Anterior cingulate cortex (tissue), 58 donors: ENCODE data around the gene DACT1.

Experiments used
- DNase-seq, 58 donors: peaks; one replicate each; lab custom pipeline; 2025; lab: John Stamatoyannopoulos, UW

DACT1 gene

DNA sequence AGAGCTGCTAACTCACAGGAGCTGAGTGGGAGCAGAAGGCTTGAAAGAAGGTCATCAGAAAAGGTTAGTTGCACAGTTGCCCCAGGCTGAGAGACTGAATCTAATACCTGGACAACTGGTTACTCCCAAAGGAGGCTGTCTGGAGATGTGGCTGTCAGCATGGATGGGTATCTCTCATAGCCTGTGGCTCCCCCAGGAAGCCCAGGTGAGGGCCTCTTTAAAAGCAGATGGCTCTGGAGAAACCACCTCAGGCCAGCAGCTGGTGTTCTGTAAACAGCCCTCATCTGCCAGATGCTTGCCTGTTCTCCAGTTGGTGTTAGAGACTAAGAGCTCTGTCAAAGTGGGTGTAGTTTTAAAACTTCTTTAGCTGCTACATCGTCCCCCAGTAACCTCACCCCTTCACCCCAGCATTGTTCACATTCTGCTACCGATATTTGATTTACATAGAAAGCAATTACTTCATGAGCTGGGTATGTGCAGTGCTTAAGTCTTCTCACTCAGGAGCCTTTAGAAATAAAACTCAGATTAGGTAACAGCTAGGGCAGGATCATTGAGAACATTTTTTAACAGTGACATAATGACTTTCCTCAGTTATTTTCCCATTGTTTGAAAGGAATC is 25.8 kb downstream of the DACT1 start:
- DNase-seq: no peak

DNA sequence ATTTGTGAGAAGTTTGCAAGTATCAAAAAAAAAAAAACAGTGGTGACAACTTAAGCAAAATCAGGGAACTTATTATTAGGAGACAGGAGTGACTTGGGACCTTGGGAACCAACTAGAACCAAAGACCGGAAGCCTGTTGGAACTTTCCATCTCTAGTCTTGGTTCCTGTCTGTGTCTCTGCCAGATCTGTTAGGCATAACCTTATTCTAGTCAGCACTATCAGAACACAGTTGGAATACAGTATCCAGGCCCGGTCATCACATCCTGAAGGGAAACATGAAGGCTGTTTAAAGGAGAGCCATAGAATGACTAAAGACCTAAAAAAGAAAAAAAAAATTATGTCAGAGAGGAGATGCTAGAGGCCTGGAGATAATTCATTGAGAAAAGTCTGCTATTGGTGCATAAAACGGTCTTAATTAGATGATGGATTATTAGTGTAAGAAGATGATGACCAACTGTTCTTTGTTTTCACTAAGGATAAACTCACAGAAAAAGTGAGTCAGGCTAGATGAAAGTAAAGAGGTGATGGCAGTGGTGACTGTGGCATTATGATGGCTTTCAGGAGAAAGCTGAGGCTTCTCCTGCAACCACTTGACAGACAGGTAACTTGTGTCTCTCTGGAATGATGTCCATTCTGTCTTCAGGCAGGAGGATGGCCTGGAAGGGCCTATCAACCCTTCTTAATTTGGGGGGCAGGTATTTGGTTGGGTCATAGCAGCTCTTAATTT is 28.2 kb downstream of the DACT1 start:
- no peak for DNase-seq

DNA sequence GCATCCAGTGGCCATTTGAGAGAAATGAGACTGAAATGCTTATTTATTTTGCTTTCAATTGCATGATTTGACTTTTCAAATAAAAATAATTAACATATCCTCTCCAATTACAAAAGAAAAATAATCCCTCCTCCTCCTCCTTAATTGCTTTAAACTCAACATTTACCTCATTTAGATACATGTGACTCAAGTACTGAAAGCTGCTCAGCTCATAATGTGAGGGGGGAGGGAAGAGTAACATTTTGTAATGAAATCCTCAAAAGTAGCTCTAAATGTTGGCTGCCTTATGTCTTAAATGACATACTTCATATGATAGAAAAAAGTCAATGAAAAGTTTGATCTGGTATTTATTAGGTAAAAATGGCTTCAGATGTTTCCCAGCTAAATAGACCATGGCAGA is 29.0 kb downstream of the DACT1 start:
- no peak for DNase-seq

DNA sequence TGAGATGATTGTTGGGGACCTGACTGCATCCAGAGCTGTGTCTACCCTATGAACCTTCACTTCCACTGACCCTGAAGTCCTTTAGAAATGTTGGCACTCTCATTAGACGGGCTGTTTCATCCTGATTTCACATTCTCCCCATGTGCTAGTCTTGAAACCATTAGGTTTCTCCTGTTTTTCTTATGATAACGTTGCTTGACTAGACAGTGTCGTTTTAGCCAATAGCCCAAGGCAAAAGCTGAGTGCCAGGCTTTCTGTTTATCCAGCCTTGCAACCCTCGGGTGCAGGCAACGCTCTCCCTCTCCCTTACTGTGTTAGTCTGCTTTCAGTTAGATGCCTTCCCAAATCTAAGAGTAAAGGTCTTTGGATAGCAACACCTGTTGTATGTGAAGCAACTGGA is 30.1 kb downstream of the DACT1 start:
- no peak for DNase-seq

DNA sequence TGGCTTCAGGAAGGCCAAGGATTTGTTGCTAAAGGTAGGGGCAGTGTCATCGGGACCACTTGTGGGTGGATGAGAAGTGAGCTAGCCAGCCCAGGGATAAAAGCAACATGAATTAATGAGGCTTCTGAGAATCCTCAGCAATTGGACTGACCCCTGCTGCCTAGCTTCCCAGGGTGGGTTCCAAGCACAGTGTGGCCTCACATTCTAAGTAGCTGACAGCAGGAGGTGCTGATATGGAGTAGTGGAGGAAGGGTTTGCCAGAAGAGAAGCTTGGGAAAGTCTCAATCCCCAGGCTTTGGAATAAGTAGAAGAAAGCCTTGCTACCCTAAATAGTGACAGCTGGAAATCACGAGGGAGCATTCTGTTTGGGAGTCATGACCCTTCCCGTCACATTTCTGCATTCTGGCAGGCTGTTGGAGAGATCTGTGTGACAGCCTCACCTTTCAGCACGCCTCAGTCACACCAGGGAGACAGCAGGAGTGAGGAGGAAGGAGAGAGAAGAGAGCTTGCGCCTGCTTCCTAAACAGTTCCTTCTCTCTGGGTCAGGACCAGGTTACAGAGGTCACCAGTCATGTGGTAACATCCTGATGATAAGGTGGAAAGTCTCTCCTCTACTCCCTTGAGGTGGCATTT is 31.2 kb downstream of the DACT1 start:
- no peak for DNase-seq

DNA sequence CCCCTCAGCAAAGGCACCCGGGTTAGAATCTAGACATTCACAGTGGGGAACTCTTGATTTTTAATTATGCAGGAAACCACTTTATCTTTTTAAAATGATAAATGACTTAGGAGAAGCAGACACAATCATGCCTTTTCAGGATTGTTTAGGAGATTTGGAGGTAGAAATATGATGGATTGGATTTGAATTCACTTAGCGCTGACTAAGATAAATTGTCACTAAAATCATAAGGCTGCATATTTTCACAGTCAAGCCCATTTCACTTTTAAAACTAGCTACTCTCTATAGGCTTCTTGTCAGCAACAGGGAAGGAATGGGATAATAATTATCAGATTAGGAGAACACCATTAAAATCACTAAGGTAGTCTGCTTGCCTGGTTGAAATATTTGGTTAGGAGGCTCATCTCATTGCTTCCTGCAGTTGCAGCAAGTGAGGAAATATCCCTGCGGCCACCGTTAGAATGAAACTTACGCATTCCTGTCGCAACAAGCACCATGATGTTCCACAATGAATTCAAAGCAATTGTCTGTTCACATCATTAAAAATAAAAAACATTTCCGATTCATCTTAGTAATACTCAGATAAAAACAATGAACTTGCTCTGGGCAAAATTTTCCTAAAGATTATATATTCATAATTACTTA is 31.9 kb downstream of the DACT1 start:
- DNase-seq: no peak

DNA sequence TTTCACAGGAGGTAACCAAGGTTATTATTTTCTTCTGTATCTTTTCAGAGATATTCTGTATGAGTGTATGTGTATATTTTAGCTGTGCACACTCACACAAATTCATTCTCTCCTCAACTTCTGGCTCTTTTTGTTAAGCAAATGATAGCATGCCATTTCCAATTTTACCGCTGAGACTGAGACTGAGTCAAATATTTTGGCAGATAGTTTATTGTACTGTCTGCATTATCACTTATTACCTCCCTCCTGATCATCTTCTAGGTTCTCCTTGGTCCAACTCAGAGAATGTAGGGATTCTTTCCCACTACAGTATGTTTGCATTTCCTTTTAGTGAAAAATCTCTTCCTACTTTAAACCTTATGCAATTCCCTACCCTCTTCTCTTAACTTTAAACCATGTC is 33.3 kb downstream of the DACT1 start:
- DNase-seq: no peak

DNA sequence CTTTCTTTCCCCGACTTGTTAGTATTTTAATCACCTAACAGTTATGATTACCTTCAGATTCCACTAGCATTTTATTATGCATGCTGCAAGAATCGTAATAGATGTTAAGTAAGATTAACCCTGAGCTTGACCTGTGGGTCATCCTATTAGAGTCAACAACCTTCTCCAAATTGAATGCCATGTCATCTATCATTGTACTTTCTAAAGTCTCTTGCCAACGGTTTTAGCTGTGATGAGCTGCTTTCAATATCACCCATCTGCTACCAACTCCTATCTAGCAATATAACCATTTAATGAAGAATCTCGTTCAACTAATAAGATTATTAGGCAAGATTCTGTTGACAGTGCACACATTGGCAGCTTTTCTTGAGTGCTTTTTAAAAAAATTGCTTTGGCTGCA is 33.7 kb downstream of the DACT1 start:
- DNase-seq: no peak

DNA sequence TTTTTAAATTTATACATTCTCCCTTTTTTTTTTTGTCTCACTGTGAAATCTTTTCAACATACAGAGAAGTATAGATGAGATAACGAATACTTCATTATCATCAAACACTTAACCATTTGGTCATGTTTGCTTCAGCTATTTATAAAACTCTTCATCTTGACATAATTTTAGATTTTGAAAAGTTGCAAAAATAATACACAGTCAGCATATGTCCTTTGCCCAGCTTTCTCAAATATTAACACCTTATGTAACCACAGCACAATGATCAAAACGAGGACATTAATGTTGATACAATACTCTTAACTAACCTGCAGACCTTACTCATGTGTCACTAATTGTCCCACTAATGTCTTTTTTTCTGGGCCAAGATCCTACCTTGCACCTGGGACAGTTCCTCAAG is 36.0 kb downstream of the DACT1 start:
- no peak for DNase-seq

DNA sequence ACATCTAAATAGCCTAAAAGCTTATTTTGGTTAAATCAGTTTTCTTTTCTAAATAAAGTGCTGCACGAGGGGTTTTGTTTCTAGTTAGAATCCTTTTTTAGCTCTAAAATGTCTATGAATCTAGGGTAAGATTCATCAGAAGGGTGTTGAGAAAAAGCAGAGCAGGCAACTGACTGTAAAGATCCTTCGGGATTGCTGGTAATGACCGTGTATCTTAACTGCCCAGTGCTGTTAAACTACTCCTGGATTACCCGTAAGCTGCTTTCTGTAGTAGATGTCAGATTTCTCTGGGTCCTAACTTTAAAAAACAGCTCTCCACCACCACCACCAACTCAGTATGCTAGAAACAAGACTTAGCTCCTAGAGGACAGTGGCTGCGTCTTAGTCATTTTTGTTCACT is 39.2 kb downstream of the DACT1 start:
- no peak for DNase-seq

DNA sequence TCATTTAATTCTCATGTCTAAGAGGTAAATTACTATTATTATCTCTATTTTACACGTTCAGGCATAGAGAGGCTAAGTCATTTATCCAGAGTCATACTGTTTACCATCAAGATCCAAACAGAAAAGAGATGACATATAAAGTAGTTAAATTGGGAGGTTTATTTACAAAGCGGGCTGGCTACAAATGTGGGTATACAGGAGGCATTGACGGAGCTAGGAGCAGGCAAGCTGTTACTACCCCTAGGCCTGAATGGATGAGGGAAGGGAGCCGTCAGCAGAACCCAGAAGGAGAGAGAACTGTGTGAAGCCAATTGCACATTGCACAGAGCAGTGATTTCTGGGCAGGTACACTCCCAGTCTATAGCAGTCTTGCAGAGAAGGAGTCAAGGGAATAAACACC is 39.8 kb downstream of the DACT1 start:
- no peak for DNase-seq

DNA sequence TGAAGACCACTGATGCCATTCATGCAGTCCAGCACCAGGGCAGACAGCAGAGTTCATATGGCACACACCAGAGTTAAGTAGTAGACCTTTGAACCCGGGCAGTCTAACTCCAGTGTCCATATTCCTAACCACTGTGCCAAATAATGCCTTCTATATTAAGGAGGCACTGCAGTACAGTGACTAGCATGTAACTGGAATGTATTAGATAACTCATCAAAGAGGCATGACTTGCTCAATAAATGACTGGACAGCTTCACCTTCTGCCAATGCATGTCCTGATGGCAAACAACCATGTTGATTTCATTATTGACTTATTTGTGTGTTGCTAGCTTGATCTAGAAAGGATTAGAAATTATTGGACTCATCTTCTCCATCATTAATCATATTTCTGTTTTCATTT is 40.2 kb downstream of the DACT1 start:
- no peak for DNase-seq

DNA sequence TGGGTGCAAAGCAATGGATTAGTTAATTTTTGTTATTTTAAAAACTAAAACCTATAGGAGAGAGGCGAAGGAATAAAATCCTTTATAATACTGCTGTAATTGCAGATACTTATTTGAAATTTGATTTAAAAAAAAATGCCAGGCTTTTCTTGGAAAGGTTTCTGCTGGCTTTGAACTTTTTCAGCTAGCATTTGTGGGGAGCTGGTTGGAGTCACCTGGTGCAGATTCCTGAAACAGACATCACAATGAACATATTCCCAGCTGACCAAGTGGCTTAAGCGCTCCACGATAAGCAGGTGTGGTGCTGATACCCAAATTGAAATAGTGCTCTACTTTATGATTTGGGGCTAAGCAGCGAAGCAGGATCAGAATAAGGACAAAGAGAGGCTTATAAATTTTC is 42.9 kb downstream of the DACT1 start:
- DNase-seq: no peak

DNA sequence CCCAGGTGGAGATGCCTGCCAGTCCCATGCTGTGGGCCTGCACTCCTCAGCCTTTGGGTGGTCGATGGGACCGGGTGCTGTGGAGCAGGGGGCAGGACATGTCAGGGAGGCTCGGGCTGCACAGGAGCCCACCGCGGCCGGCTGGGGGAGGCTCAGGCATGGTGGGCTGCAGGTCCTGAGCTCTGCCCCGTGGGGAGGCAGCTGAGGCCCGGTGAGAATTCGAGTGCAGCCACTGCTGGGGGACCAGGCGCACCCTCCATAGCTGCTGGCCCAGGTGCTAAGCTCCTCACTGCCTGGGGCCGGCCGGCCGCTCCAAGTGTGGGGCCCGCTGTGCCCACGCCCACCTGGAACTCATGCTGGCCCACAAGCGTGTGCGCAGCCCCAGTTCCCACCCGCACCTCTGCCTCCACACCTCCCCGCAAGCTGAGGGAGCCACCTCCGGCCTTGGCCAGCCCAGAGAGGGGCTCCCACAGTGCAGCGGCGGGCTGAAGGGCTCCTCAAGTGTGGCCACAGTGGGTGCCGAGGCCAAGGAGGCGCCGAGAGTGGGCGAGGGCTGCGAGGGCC is 49.6 kb downstream of the DACT1 start:
- DNase-seq: no peak

DNA sequence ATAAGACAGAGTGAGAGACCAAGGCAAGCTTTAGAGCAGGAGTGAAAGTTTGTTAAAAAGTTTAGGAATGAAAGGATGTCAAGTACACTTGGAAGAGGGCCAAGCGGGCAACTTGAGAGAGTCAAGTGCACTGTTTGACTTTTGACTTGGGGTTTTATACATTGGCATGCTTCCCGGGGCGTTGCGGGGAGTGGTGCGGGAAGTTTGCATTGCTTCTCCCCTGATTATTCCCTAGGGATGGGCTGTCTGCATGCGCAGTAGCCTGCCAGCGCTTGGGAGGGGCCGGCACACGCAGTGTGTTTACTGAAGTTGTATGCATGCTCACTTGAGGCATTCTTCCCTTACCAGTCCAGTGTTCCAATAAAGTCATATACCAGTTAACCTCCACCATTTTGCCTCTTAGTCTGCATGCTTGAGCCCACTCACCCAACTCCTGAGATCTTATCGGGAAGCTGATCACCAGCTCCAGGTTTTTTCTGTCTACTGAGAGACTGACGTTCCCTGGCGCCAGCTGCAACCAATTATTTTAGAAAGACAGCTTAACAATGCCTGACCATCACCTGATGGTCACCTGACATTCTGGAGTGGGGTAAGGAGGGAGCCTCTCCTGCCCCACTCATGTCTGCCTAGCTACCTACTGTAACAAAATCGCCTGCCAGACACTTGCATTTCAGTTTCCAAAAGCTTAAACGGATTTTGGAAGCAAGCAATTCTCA is 53.2 kb downstream of the DACT1 start:
- no peak for DNase-seq

DNA sequence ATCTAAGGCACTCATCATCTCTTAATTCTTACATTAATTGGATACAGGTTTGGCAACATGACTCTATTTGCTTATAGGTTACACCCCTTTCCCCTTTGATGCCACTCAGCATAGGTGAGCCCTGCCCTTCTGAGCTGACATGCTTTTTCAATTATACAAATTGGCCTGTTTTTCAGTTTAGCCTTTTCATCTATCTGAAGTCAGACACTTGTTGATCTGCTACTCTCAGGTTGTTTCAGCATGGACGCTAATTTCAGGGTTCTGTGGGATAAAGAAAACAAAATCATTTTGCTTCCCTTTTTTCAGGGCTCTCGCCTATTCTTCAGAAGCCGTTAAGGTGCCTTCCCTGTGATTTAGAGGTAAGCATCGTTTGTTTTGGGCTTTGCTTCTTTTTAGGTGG is 55.3 kb downstream of the DACT1 start:
- no peak for DNase-seq

DNA sequence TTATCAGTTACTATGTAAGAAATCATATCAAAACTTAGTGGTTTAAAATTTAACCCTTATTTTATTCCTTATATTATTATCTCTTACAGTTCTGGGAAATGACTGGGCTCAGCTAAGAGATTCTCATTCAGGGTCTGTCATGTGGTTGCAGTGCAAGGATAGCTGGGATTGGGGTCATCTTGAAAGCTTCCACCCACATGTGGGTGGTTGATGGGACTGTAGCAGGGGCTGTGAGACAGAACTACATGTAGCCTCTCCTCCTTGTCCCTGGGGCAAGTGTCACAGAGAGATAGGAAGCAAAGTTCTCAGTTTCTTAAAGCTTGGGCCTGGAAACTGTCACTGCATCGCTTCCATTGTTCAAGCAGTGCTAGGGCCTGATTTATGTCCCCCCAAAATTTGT is 57.8 kb downstream of the DACT1 start:
- no peak for DNase-seq

DNA sequence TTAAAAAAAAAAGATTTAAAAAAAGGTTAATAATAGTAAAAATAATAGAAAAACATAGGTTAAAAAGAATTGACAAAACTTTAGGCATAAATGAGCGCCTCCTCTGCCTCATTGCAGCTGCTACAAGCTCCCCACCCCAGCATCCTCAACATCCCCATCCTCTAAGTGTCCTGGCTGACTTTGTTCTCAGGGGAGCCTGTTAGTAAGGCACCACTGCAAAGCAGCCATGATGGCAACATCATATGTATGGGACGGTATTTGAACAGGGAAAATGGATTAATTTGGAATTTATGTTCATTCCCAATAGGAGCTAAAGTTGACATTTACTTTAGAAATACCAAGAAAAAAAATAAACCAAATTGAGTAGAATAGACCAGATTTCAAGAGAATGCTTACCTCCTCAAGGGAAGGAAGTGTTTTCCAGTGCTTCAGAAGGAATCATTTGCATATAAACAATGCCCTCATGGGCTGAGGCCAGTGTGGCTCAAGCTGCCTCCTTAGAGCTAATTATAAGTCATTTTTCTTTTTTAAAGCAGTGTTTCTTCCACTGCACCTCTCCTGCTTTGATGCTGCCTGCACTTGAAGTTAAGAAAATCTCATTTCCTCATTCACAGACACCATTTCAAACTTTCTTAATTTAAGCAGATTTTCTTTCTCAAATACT is 59.6 kb downstream of the DACT1 start:
- no peak for DNase-seq
